Brain microvascular endothelial cell (primary cell): ENCODE results near the gene RPRD1A.
"Not testable (repeated sequence)": the region's sequence is repeated elsewhere in the genome, so short reads cannot be mapped to it uniquely, and the experiment has no call there.

Experiments
- DNase-seq: peaks from one replicate; pipeline ENCODE4 v3.0.0-alpha.2; 2020
- H3K27ac ChIP-seq: fragments of 250-450 bp; sonication (Bioruptor Pico); 2 replicates; pipeline ENCODE4 v1.5.1; 2020; ENCODE audit warnings: mild to moderate bottlenecking, moderate library complexity
- H3K27me3 ChIP-seq: fragments of 250-450 bp; sonication (Bioruptor Pico); replicated peaks from 2 replicates; pipeline ENCODE4 v1.5.1; 2020; ENCODE audit warnings: mild to moderate bottlenecking
- H3K36me3 ChIP-seq: fragments of 250-450 bp; sonication (Bioruptor Pico); replicated peaks from 2 replicates; pipeline ENCODE4 v1.5.1; 2020; ENCODE audit warnings: mild to moderate bottlenecking
- H3K4me3 ChIP-seq: 2 replicates; pipeline ENCODE4 v1.5.1; 2011; ENCODE audit warnings: low read depth, mild to moderate bottlenecking, control low read depth, low read length, moderate library complexity
- in situ Hi-C: cut with HindIII; loops from 2 replicates; pipeline ENCODE4 v1.10.0; 2017; ENCODE audit warnings: low sequenced_read_pairs, low pct_ligation_motif_present
- TF ChIP-seq, protein P1 (sequence below): IDR thresholded peaks from 2 replicates; pipeline ENCODE4 v1.5.1; 2011; ENCODE audit warnings: low read depth, mild to moderate bottlenecking, moderate library complexity, low read length, control low read depth, inconsistent platforms; ENCODE audit errors: missing control alignments

RPRD1A gene

DNA sequence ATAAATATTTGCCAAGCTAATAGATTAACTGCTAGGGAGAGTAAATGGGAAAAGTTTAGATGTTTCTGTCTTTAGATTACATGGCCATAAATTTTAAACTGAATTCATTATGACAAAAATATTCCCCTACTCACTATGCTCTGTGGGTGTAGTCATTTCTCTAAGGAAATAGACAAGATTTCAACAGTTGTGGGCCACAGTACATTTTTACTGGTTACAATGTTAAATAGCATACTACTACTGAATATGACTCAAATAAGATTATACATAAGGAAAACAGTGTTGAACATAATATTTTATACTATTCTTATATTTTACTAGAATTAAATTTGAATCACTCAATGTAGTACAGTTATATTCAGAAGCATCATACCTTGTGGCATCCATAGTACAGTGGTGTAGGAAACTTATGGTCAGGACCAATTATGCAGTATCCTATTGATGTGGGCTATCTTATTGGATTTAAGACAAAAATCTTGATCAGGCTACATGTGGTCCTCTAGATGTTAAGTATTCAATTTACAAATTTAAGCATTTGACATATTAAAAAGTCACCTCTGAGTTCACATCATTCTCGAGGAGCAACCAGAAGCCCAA is 33.0 kb downstream of the RPRD1A start:
- no peak for DNase-seq
- Histone ChIP-seq H3K36me3 (no peaks in the 10 kb centered on the region), H3K27ac (no peak overlapping the region), H3K27me3 (no peaks in the 10 kb centered on the region), H3K4me3 (no peak overlapping the region)
- TF ChIP-seq, protein P1, sequence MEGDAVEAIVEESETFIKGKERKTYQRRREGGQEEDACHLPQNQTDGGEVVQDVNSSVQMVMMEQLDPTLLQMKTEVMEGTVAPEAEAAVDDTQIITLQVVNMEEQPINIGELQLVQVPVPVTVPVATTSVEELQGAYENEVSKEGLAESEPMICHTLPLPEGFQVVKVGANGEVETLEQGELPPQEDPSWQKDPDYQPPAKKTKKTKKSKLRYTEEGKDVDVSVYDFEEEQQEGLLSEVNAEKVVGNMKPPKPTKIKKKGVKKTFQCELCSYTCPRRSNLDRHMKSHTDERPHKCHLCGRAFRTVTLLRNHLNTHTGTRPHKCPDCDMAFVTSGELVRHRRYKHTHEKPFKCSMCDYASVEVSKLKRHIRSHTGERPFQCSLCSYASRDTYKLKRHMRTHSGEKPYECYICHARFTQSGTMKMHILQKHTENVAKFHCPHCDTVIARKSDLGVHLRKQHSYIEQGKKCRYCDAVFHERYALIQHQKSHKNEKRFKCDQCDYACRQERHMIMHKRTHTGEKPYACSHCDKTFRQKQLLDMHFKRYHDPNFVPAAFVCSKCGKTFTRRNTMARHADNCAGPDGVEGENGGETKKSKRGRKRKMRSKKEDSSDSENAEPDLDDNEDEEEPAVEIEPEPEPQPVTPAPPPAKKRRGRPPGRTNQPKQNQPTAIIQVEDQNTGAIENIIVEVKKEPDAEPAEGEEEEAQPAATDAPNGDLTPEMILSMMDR, result no peak
- in situ Hi-C loops, result no loop called here

DNA sequence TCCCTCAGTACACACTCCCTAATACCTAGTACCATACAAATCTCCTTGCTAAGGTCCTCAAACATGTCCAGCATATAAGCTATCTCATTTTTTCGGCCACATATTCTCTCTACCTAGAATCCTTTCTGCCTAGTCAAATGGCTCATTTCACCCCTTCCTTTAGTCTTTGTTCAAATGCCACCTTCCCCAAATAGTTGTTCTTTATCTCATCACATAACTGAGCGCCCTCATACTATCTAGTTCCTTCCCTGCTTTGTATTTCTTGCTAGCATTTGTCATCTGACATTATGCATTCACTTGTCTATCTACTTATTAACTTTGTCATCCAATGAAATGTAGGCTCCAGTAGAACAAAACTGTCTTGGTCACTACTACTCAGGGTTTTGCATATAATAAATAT is 35.5 kb downstream of the RPRD1A start:
- Histone ChIP-seq H3K4me3 (no peak overlapping the region), H3K27ac (no peak overlapping the region), H3K36me3 (peaks cover 4% of the 10 kb centered on the region), H3K27me3 (no peaks in the 10 kb centered on the region)
- in situ Hi-C loops, result no loop called here
- DNase-seq, result no peak
- TF ChIP-seq, protein P1, result no peak

DNA sequence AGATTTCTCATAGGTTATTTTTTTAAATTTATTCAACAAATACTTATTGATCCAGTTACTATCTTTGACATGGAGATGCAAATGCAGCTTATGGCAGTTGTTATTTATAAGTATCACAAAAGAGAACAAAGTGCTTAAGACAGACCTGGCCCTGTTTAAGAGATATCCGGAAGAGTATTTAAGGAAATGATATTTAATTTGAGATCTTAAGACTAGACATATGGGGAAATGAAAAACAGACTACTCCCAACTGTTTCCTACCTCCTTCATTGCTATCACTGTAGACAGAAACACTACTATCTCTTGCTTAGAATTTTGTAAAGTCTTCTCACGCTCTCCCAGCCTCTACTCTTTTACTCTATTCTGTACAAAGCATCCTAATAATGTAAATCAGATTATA is 36.0 kb downstream of the RPRD1A start:
- Histone ChIP-seq H3K4me3 (no peak overlapping the region), H3K27me3 (no peaks in the 10 kb centered on the region), H3K36me3 (peaks cover 8% of the 10 kb centered on the region), H3K27ac (no peak overlapping the region)
- DNase-seq, result no peak
- in situ Hi-C loops, result no loop called here
- TF ChIP-seq, protein P1, result no peak

DNA sequence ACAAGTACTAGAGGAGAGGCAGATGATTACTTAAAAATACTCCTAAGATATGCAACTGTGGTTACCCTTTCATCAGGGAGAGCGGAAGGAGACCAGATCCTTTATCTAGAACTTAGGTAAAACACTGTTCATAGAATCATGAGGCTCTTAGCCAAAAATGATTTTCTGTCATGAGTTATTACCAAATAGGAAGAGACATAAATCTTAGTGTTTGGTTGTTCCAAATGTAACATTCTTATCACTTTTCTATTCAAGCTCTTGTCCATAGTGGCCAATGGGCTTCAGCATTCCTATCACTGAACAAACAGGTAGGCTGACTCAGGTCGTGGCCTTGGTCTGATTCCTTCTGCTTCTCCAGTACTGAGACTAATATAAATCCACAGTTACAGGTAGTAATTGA is 38.5 kb downstream of the RPRD1A start:
- TF ChIP-seq, protein P1, result no peak
- in situ Hi-C loops, result no loop called here
- Histone ChIP-seq H3K27ac (no peak overlapping the region), H3K27me3 (no peaks in the 10 kb centered on the region), H3K36me3 (peaks cover 8% of the 10 kb centered on the region), H3K4me3 (no peak overlapping the region)
- DNase-seq, result no peak

DNA sequence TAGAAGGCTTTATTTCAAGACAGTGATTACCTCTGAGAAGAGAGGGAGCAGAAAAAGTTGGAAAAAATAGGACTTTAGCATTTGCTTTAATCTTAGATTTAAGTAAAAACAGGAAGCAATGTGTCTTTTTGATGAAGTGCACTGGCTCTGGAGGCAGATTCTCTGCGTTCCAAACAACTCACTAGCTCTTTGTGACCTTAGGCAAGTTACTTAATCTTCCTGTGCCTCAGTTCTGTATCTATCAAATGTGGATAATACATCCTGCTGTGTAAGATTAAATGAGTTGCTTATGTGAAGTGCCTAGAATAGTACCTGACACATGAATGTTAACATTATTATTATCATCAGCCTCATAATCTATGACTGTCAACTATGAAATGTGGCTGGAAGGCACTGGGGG is 42.3 kb downstream of the RPRD1A start:
- Histone ChIP-seq H3K27ac (no peak overlapping the region), H3K4me3 (no peak overlapping the region), H3K27me3 (no peaks in the 10 kb centered on the region), H3K36me3 (peaks cover 8% of the 10 kb centered on the region)
- in situ Hi-C loops, result no loop called here
- no peak for DNase-seq
- TF ChIP-seq, protein P1, result no peak

DNA sequence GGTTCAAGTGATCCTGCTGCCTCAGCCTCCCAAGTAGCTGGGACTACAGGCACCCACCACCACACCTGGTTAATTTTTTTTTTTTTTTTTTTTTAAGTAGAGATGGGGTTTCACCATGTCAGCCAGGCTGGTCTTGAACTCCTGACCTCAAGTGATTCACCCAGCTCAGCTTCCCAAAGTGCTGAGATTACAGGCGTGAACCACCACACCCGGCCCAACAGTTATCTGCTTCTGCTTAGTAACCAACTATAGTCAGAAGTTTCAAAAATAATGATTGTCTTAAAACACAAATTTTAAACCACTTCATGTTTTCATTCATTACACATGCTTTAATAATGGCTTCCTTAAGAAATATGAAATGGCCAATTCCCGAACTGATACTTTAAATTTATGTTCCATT is 43.1 kb downstream of the RPRD1A start:
- DNase-seq, H3K4me3 ChIP-seq, in situ Hi-C loops, H3K27me3 ChIP-seq, H3K27ac ChIP-seq, H3K36me3 ChIP-seq: not testable (repeated sequence)
